H1 (cell line): ENCODE data around the gene TRPT1.

Experiments
- EGR1 ChIP-seq: IDR thresholded peaks from 2 replicates; pipeline ENCODE4 v1.6.1; 2011; ENCODE audit warnings: low read depth, low read length, borderline replicate concordance
- EP300 ChIP-seq, 2 experiments: IDR thresholded peaks; 1 replicate in 1 of 2; 2 replicates in 1 of 2; pipeline ENCODE4 v1.6.1; 2011 to 2012; ENCODE audit warnings: low read depth in 2 of 2, low read length in 2 of 2, mild to moderate bottlenecking in 2 of 2, borderline replicate concordance in 1 of 2, inconsistent platforms in 1 of 2, moderate library complexity in 1 of 2
- EZH2 ChIP-seq: fragments of 200-600 bp; sonication (generic); IDR thresholded peaks from 2 replicates; pipeline ENCODE4 v1.7.1; 2012; ENCODE audit warnings: low read depth, mild to moderate bottlenecking, moderate library complexity, low read length, inconsistent platforms; ENCODE audit not compliant: severe bottlenecking
- GTF2F1 ChIP-seq: IDR thresholded peaks from 2 replicates; pipeline ENCODE4 v1.6.1; 2012; ENCODE audit warnings: low read depth, low read length, improper control_type of control experiment, borderline replicate concordance
- POLR2A ChIP-seq, 2 experiments: IDR thresholded peaks; 1 replicate in 1 of 2; 2 replicates in 1 of 2; pipeline ENCODE4 v1.6.1; 2011; ENCODE audit warnings: low read depth in 2 of 2, low read length in 2 of 2, mild to moderate bottlenecking in 2 of 2; ENCODE audit errors: control extremely low read depth in 1 of 2
- SIN3A ChIP-seq, 2 experiments: IDR thresholded peaks in 1 of 2; conservative IDR thresholded peaks in 1 of 2; 2 replicates each; pipeline ENCODE4 v1.6.1; 2011 to 2012; ENCODE audit warnings: low read length in 2 of 2, improper control_type of control experiment in 1 of 2, low read depth in 1 of 2, mild to moderate bottlenecking in 1 of 2
- SP1 ChIP-seq: IDR thresholded peaks from 2 replicates; pipeline ENCODE4 v1.6.1; 2011; ENCODE audit warnings: low read depth, low read length
- TEAD4 ChIP-seq: IDR thresholded peaks from 2 replicates; pipeline ENCODE4 v1.6.1; 2012; ENCODE audit warnings: low read depth, low read length, inconsistent platforms, mixed read lengths
- TF ChIP-seq, protein P1 (sequence below), 3 experiments: IDR thresholded peaks; 1 replicate in 2 of 3; 2 replicates in 1 of 3; pipeline versions ENCODE4 v1.5.1 to v1.6.1; 2011; ENCODE audit warnings: low read length in 3 of 3, mild to moderate bottlenecking in 3 of 3, inconsistent platforms in 2 of 3, low read depth in 1 of 3, moderate library complexity in 1 of 3; ENCODE audit not compliant: insufficient read depth in 1 of 3; ENCODE audit errors: control extremely low read depth in 1 of 3
- TF ChIP-seq, protein P2 (sequence below): IDR thresholded peaks from 2 replicates; pipeline ENCODE4 v1.6.1; 2012; ENCODE audit warnings: inconsistent platforms

DNA sequence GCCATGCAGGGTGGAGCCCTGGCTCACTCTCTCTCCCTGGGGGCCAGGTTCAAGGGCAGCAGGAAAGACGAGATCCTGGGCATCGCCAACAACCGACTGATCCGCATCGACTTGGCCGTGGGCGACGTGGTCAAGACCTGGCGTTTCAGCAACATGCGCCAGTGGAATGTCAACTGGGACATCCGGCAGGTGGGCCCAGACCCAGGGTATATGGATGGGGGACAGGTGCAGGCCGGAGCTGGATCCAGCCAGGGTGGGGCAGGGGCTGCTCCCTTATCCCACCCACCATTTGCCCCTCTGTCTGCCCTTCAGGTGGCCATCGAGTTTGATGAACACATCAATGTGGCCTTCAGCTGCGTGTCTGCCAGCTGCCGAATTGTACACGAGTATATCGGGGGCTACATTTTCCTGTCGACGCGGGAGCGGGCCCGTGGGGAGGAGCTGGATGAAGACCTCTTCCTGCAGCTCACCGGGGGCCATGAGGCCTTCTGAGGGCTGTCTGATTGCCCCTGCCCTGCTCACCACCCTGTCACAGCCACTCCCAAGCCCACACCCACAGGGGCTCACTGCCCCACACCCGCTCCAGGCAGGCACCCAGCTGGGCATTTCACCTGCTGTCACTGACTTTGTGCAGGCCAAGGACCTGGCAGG is 2.9 kb downstream of the TRPT1 start:
- no peak; a peak in 1 of 3 replicates for TF ChIP-seq POLR2A (IDR thresholded peaks at IDR 0.05; ENCODE audit: control extremely low read depth in 1 of 2, low read depth in 2 of 2, low read length in 2 of 2)
- no peak for TF ChIP-seq TEAD4
- TF ChIP-seq, protein P1, sequence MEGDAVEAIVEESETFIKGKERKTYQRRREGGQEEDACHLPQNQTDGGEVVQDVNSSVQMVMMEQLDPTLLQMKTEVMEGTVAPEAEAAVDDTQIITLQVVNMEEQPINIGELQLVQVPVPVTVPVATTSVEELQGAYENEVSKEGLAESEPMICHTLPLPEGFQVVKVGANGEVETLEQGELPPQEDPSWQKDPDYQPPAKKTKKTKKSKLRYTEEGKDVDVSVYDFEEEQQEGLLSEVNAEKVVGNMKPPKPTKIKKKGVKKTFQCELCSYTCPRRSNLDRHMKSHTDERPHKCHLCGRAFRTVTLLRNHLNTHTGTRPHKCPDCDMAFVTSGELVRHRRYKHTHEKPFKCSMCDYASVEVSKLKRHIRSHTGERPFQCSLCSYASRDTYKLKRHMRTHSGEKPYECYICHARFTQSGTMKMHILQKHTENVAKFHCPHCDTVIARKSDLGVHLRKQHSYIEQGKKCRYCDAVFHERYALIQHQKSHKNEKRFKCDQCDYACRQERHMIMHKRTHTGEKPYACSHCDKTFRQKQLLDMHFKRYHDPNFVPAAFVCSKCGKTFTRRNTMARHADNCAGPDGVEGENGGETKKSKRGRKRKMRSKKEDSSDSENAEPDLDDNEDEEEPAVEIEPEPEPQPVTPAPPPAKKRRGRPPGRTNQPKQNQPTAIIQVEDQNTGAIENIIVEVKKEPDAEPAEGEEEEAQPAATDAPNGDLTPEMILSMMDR (IDR thresholded peaks at IDR 0.05; ENCODE audit: control extremely low read depth in 1 of 3, insufficient read depth in 1 of 3, low read depth in 1 of 3, low read length in 3 of 3): no peak
- TF ChIP-seq, protein P2, sequence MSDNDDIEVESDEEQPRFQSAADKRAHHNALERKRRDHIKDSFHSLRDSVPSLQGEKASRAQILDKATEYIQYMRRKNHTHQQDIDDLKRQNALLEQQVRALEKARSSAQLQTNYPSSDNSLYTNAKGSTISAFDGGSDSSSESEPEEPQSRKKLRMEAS: no peak
- TF ChIP-seq EZH2: no peak
- no peak for TF ChIP-seq SP1
- TF ChIP-seq EP300 (IDR thresholded peaks at IDR 0.05; ENCODE audit: borderline replicate concordance in 1 of 2, low read depth in 2 of 2, low read length in 2 of 2): no peak
- no peak for TF ChIP-seq EGR1
- TF ChIP-seq SIN3A (conservative IDR thresholded peaks at IDR 0.05 in 1 of 2, IDR thresholded peaks at IDR 0.05 in 1 of 2; ENCODE audit: low read depth in 1 of 2, low read length in 2 of 2): no peak
- no peak for TF ChIP-seq GTF2F1
